ENCODE data around the gene PADI1.

Gene PADI1

GRCh38 chr1:17265950-17266349 is 61.0 kb downstream of the PADI1 start:
- DNase-seq (ENCODE audit: insufficient read length, low spot score) (no peak), FAIRE-seq (no peak)

- DNase-seq (ENCODE audit: insufficient read length, low spot score) (no peak), FAIRE-seq (no peak)
These were observed 66.2 kb downstream of the PADI1 start for GRCh38 chr1:17270891-17271765.

GRCh38 chr1:17272066-17272465 is 67.1 kb downstream of the PADI1 start:
- no peak for FAIRE-seq
- DNase-seq (ENCODE audit: insufficient read length, low spot score): no peak

GRCh38 chr1:17272646-17273045 is 67.7 kb downstream of the PADI1 start:
- no peak for DNase-seq (ENCODE audit: insufficient read length, low spot score)
- no peak for FAIRE-seq

- FAIRE-seq: no peak
- DNase-seq (ENCODE audit: insufficient read length, low spot score): no peak
These were observed 68.2 kb downstream of the PADI1 start for GRCh38 chr1:17273096-17273495.

GRCh38 chr1:17274186-17275170 is 69.5 kb downstream of the PADI1 start:
- peak; percentile 75 for DNase-seq (ENCODE audit: insufficient read length, low spot score)
- peak; percentile 84 for FAIRE-seq

GRCh38 chr1:17276568-17276967 is 71.6 kb downstream of the PADI1 start:
- FAIRE-seq (no peak), DNase-seq (ENCODE audit: insufficient read length, low spot score) (no peak)

GRCh38 chr1:17277511-17278159 is 72.7 kb downstream of the PADI1 start:
- FAIRE-seq: no peak
- no peak for DNase-seq (ENCODE audit: insufficient read length, low spot score)

GRCh38 chr1:17278996-17279830 is 74.3 kb downstream of the PADI1 start:
- FAIRE-seq (no peak), DNase-seq (ENCODE audit: insufficient read length, low spot score) (no peak)

- FAIRE-seq (no peak), DNase-seq (ENCODE audit: insufficient read length, low spot score) (no peak)
These were observed 75.5 kb downstream of the PADI1 start for GRCh38 chr1:17280436-17280835.

- FAIRE-seq: no peak
- no peak for DNase-seq (ENCODE audit: insufficient read length, low spot score)
These were observed 76.0 kb downstream of the PADI1 start for GRCh38 chr1:17280894-17281293.

GRCh38 chr1:17281775-17282181 is 76.8 kb downstream of the PADI1 start:
- FAIRE-seq (no peak), DNase-seq (ENCODE audit: insufficient read length, low spot score) (no peak)

- DNase-seq (ENCODE audit: insufficient read length, low spot score): no peak
- FAIRE-seq: no peak
These were observed 77.9 kb downstream of the PADI1 start for GRCh38 chr1:17282836-17283235.

GRCh38 chr1:17286646-17287045 is 81.7 kb downstream of the PADI1 start:
- DNase-seq (ENCODE audit: insufficient read length, low spot score) (no peak), FAIRE-seq (no peak)

- peak; percentile 4 for FAIRE-seq
- peak; percentile 59 for DNase-seq (ENCODE audit: insufficient read length, low spot score)
These were observed 82.3 kb downstream of the PADI1 start for GRCh38 chr1:17287130-17287776.

- FAIRE-seq (no peak), DNase-seq (ENCODE audit: insufficient read length, low spot score) (no peak)
These were observed 84.8 kb downstream of the PADI1 start for GRCh38 chr1:17289721-17290120.

- FAIRE-seq: no peak
- no peak for DNase-seq (ENCODE audit: insufficient read length, low spot score)
These were observed 85.6 kb downstream of the PADI1 start for GRCh38 chr1:17290553-17290952.

GRCh38 chr1:17292299-17293160 is 87.6 kb downstream of the PADI1 start:
- FAIRE-seq (no peak), DNase-seq (ENCODE audit: insufficient read length, low spot score) (no peak)
